Glutamatergic neuron (in vitro differentiated cells): ENCODE data around the gene PTPRN2. TPM values are rescaled to one million over a fixed set of nuclear protein-coding genes. Genes with fewer than 3 reads are reported as not detected.

Source experiments
- DNase-seq: peaks from one replicate; pipeline ENCODE4 v3.0.0; 2022
- H3K27ac Mint-ChIP-seq: one replicate; pipeline ENCODE4 v1.8.0; 2020; ENCODE audit warnings: mild to moderate bottlenecking, mixed read lengths, inconsistent platforms; ENCODE audit not compliant: unreplicated experiment
- H3K27me3 Mint-ChIP-seq: one replicate; pipeline ENCODE4 v1.8.0; 2020; ENCODE audit warnings: mild to moderate bottlenecking, moderate library complexity, mixed read lengths, inconsistent platforms; ENCODE audit not compliant: unreplicated experiment
- H3K36me3 Mint-ChIP-seq: one replicate; pipeline ENCODE4 v1.8.0; 2020; ENCODE audit warnings: mild to moderate bottlenecking, mixed read lengths, inconsistent platforms; ENCODE audit not compliant: unreplicated experiment
- H3K4me1 Mint-ChIP-seq: one replicate; pipeline ENCODE4 v1.8.0; 2020; ENCODE audit warnings: mild to moderate bottlenecking, low read depth, mixed read lengths, inconsistent platforms; ENCODE audit not compliant: unreplicated experiment
- H3K4me3 Mint-ChIP-seq: one replicate; pipeline ENCODE4 v1.8.0; 2020; ENCODE audit warnings: mild to moderate bottlenecking, mixed read lengths, inconsistent platforms; ENCODE audit not compliant: unreplicated experiment
- H3K9me3 Mint-ChIP-seq: one replicate; pipeline ENCODE4 v1.8.0; 2020; ENCODE audit warnings: mild to moderate bottlenecking, moderate library complexity, mixed read lengths, inconsistent platforms; ENCODE audit not compliant: unreplicated experiment
- total RNA-seq: library from RNA; stranded (reverse); fragmentation: NEBNext Ultra II Directional; extraction: Animal tissue kit (Norgen Biotek cat#: 25700); gene quantifications from one replicate; pipeline ENCODE4 v1.2.1, GENCODE V29; 2021; ENCODE audit not compliant: unreplicated experiment
- TF ChIP-seq, protein P1 (sequence below): fragments of 200-600 bp; sonication (generic); IDR thresholded peaks from one replicate; pipeline ENCODE4 v1.5.0; 2021; ENCODE audit not compliant: partially characterized antibody, unreplicated experiment

PTPRN2 gene
- total RNA-seq, 1 donor from 2014 or later = 49.0 TPM

DNA sequence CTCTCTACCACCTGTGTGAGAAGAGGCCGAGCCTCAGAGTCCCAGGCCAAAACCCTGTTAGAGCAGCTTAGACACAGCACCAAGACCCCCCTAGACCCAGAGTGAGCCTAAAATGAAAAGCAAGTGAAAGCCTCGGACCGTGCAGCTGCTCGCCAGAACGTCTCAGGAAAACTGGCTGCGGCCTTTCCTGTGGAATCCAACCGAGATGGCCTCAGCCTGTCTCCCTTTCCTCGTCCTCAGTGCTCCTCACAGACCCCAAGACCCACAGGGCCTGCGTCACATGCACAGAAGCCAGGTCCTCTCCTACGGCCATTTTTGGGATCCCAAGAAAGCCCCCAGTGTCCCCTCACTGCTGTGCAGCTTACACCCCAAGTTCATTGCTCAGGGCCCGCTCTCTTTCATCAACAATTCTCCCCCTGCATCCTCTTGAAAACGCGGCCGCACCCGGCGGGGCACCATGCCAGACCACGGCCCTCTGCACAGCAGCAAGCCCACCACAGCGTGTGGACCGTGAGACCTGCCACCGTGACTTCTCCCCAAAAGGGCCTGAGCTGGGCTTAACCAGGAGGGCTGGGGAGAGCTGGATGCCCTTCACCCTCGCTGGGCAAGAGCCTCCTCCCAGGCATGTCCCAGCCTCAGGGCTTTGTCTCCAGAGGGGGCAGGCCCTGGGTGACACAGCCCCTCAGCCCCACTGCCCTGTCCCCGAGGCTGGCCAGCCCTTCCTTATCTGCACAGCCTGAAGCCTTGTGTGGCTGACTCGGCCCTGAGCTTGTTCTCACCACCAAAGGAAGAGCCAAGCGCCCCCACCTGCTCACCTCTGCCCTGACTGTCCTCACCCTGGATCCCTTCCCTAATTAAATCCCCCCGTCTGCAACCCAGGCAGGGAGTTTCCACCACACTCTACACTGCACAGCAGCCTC is 142.9 kb downstream of the PTPRN2 start:
- Mint-ChIP-seq H3K4me1 (peaks cover 8% of the 10 kb centered on the region), H3K27me3 (peaks cover 9% of the 10 kb centered on the region), H3K27ac (no peak overlapping the region), H3K9me3 (peaks cover 7% of the 10 kb centered on the region), H3K36me3 (peaks cover 8% of the 10 kb centered on the region), H3K4me3 (no peak overlapping the region)
- DNase-seq = no peak
- TF ChIP-seq, protein P1, sequence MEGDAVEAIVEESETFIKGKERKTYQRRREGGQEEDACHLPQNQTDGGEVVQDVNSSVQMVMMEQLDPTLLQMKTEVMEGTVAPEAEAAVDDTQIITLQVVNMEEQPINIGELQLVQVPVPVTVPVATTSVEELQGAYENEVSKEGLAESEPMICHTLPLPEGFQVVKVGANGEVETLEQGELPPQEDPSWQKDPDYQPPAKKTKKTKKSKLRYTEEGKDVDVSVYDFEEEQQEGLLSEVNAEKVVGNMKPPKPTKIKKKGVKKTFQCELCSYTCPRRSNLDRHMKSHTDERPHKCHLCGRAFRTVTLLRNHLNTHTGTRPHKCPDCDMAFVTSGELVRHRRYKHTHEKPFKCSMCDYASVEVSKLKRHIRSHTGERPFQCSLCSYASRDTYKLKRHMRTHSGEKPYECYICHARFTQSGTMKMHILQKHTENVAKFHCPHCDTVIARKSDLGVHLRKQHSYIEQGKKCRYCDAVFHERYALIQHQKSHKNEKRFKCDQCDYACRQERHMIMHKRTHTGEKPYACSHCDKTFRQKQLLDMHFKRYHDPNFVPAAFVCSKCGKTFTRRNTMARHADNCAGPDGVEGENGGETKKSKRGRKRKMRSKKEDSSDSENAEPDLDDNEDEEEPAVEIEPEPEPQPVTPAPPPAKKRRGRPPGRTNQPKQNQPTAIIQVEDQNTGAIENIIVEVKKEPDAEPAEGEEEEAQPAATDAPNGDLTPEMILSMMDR = no peak

DNA sequence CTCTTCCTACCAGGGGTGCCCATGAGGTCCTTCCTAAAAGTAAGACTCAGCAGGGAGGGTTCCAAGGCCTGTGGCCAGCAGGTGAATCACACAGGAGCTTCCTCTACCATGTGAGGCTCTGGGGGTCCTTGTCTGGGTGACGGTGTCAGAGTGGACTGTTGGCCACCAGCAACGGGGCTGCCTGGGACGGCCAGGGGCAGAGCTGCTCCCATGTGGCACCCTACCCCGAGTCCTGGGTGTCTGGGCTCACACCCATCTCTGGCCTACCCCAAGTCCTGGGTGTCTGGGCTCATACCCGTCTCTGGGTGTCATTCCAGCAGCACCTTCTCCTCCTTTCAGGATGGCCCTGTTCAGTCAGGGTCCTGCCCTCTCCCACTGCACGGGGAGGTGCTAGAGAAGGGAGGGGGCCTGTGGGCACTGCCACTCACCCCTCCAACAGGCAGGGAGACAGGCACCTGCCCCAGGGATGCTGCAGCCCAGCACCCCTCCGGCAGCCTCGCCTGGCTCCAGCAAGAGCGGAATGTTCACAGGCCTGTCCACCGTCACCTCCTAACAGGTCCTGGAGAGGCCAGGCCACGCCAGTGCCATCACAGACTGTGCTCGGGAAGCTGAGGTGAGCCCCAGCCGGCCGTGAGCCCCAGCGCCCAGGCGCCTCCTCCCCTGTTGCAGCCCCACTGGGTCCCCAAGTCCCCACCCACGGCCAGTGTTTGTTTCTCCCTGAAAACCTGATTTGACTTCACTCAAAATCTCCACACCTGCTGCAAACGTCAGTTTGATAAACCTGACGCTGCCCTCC is 143.7 kb downstream of the PTPRN2 start:
- Mint-ChIP-seq H3K36me3 (peaks cover 8% of the 10 kb centered on the region), H3K27me3 (peaks cover 9% of the 10 kb centered on the region), H3K9me3 (peaks cover 7% of the 10 kb centered on the region), H3K4me1 (peaks cover 8% of the 10 kb centered on the region), H3K4me3 (no peak overlapping the region), H3K27ac (no peak overlapping the region)
- TF ChIP-seq, protein P1 = no peak
- DNase-seq = no peak

DNA sequence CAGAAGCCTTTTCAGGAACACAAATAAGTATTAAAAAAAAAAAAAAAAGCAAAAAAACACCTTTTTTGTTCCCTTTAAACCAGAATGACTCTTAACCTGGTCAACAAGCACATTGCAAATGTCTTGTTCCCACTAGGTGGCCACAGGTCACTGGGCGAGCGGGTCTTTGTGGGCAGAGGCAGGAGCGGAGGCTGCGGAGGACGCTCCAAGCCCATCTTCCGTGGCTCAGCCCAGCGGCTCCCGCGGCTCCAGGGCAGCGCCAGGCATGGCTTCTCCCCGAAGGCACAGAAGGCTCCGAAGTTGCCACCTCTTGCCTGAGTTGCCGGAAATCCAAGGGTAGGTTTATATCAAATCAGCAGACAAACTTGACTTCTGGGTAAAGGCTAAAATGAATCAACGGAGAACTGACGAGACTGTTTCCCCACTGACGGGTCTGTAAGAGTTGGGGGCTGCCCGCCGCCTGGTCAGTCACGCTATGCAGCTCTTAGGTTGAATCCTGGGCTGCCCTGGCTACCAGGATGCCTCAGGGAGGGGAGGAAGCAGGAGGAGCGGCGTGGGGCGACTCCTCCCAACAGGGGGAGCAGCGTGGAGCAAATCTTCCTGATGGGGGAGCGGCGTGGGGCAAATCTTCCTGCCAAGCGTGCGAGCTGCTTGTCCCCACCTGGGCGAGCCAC is 144.5 kb downstream of the PTPRN2 start:
- no peak for DNase-seq
- Mint-ChIP-seq H3K27me3 (peaks cover 9% of the 10 kb centered on the region), H3K4me3 (no peak overlapping the region), H3K27ac (no peak overlapping the region), H3K36me3 (peaks cover 8% of the 10 kb centered on the region), H3K9me3 (peaks cover 7% of the 10 kb centered on the region), H3K4me1 (peaks cover 8% of the 10 kb centered on the region)
- TF ChIP-seq, protein P1 = no peak

DNA sequence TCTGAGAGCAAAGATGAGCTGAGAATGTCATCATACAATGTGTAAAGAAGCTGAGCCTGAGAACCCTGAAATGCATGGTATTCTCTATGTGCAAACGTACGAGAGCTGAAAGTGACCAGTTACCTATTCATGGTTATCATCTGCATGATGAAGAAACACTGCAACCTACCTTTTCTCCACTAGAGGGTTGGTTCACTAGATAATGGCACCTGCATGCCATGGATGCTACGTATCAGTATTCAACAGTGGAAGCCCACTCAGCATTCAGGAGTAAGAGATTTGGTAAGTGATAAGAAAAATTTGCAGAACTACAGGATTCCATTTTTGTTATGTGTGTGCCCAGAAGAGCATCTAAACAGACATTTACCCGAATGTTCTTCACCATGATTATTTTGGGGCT is 145.4 kb downstream of the PTPRN2 start:
- Mint-ChIP-seq H3K27ac (no peak overlapping the region), H3K4me1 (peaks cover 8% of the 10 kb centered on the region), H3K27me3 (peaks cover 9% of the 10 kb centered on the region), H3K36me3 (peaks cover 8% of the 10 kb centered on the region), H3K9me3 (peaks cover 7% of the 10 kb centered on the region), H3K4me3 (no peak overlapping the region)
- TF ChIP-seq, protein P1 = peak; percentile 63
- DNase-seq = no peak
